ENCODE results near the gene MAP3K4.

DNA sequence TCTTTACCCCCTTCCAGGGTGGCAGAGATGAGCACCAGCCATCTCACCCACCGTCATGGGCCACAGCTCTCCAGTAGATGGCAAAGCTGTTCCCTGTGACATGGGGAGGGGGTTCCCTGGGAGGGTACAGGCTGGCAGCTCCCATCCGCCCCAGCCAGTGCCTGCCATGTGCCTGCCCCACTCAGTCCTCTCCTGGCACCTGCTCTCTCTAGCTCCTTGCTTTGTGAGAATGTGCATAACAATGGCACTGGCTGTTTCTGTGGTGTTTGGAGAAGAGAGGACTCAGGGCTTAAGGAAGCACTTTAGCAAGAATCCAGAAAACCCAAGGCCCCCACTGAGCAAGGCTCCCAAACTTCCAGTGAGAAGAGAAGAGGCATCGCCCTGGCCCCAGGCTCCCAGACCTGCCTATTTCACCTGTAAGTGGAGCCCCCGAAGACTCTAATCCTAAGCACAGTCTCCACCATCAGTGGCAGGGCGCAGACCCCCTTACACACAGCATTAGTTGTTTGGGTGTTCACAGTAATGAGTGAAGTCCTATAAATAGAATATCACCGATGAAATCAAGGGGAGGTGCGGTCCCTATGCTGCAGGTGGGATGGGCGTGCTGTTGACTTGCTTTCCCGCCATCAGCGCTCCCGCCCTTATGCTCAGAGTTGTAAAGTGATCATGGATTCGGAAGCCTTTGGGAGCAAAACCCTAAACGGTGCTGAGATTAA, 172.1 kb downstream of the MAP3K4 start:
- TF ChIP-seq, protein P1, sequence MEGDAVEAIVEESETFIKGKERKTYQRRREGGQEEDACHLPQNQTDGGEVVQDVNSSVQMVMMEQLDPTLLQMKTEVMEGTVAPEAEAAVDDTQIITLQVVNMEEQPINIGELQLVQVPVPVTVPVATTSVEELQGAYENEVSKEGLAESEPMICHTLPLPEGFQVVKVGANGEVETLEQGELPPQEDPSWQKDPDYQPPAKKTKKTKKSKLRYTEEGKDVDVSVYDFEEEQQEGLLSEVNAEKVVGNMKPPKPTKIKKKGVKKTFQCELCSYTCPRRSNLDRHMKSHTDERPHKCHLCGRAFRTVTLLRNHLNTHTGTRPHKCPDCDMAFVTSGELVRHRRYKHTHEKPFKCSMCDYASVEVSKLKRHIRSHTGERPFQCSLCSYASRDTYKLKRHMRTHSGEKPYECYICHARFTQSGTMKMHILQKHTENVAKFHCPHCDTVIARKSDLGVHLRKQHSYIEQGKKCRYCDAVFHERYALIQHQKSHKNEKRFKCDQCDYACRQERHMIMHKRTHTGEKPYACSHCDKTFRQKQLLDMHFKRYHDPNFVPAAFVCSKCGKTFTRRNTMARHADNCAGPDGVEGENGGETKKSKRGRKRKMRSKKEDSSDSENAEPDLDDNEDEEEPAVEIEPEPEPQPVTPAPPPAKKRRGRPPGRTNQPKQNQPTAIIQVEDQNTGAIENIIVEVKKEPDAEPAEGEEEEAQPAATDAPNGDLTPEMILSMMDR (IDR thresholded peaks at IDR 0.05 in 8 of 11, conservative IDR thresholded peaks at IDR 0.05 in 3 of 11), result no peak
- TF ChIP-seq POLR2A (IDR thresholded peaks at IDR 0.05), result no peak
- no peak for TF ChIP-seq POLR2AphosphoS5 (IDR thresholded peaks at IDR 0.05)

Measured in spleen (tissue), 7 donors.